Activated CD8-positive, alpha-beta memory T cell treated with anti-CD3 and anti-CD28 coated beads, Interleukin-2, amount 10 ng/mL, durations not matched to agents 7 days and 5 days (primary cell): ENCODE measurements around the gene MED7. TPM values are rescaled to one million over a fixed set of nuclear protein-coding genes. Genes with fewer than 3 reads are reported as not detected.
A peak's percentile ranks its signal among the peaks of the same experiment; 100 is the strongest.

Experiments used
- ATAC-seq: fragments of 150-1000 bp; cut with Tn5 transposase; one replicate; pipeline ENCODE4 v1.10.0; 2021; ENCODE audit warnings: moderate library complexity
- CTCF ChIA-PET: fragments of 350-600 bp; sonication (Branson Sonifier 250); formaldehyde crosslinking; loops from one replicate; lab custom pipeline; 2021; ENCODE audit warnings: antibody characterized with exemption; lab: Charles Lee
- DNase-seq: peaks from one replicate; pipeline ENCODE4 v3.0.0-alpha.2; 2020
- H3K27ac Mint-ChIP-seq: one replicate; pipeline ENCODE4 v1.8.0; 2021; ENCODE audit warnings: mild to moderate bottlenecking, mixed read lengths
- H3K27me3 Mint-ChIP-seq: one replicate; pipeline ENCODE4 v1.8.0; 2021; ENCODE audit warnings: mixed read lengths
- H3K36me3 Mint-ChIP-seq: one replicate; pipeline ENCODE4 v1.8.0; 2021; ENCODE audit warnings: mild to moderate bottlenecking, mixed read lengths
- H3K4me1 Mint-ChIP-seq: one replicate; pipeline ENCODE4 v1.8.0; 2021; ENCODE audit warnings: mixed read lengths
- H3K4me3 Mint-ChIP-seq: one replicate; pipeline ENCODE4 v1.8.0; 2021; ENCODE audit warnings: mild to moderate bottlenecking, moderate library complexity, mixed read lengths
- H3K9me3 Mint-ChIP-seq: one replicate; pipeline ENCODE4 v1.8.0; 2022; ENCODE audit warnings: low read depth, mixed read lengths
- total RNA-seq, 2 experiments: library from RNA; stranded (reverse); gene quantifications; one replicate each; pipeline ENCODE4 v1.2.3, GENCODE V29; 2021

The MED7 gene
- total RNA-seq, 2 experiments from 2014 or later: 15.8 to 17.0 TPM

- Mint-ChIP-seq H3K27me3 (no peaks in the 10 kb centered on the region), H3K4me3 (no peak overlapping the region), H3K36me3 (peaks cover 5% of the 10 kb centered on the region), H3K4me1 (peaks cover 43% of the 10 kb centered on the region), H3K27ac (peak overlapping the region; percentile 10), H3K9me3 (no peaks in the 10 kb centered on the region)
- DNase-seq (no peak), ATAC-seq (no peak)
- CTCF ChIA-PET: interaction anchor here (0.6 to 4.8 kb wide), 8 partner anchors 8 to 110 kb away, joined by 3 to 18 read pairs (median 4); no protein-coding TSS in a partner anchor
These were observed 27.2 kb downstream of the MED7 start for GRCh38 chr5:157115502-157115901.

GRCh38 chr5:157115012-157115411, 27.7 kb downstream of the MED7 start:
- Mint-ChIP-seq H3K9me3 (no peaks in the 10 kb centered on the region), H3K36me3 (peaks cover 5% of the 10 kb centered on the region), H3K27ac (peak overlapping the region; percentile 32), H3K27me3 (no peaks in the 10 kb centered on the region), H3K4me1 (peaks cover 47% of the 10 kb centered on the region), H3K4me3 (no peak overlapping the region)
- ATAC-seq: no peak
- DNase-seq: no peak
- CTCF ChIA-PET: interaction anchor here (0.9 to 4.8 kb wide), 4 partner anchors 17 to 110 kb away, joined by 3 to 18 read pairs (median 4); no protein-coding TSS in a partner anchor

- CTCF ChIA-PET: interaction anchor here (4.8 kb wide), 1 partner anchor 19 kb away, joined by 18 read pairs; no protein-coding TSS in a partner anchor
- H3K36me3 Mint-ChIP-seq: peaks cover 12% of the 10 kb centered on the region
- H3K9me3 Mint-ChIP-seq: no peaks in the 10 kb centered on the region
- no peaks in the 10 kb centered on the region for H3K27me3 Mint-ChIP-seq
- peak overlapping the region; percentile 65 for H3K27ac Mint-ChIP-seq
- ATAC-seq (no peak), DNase-seq (peak; percentile 60)
- no peak overlapping the region for H3K4me3 Mint-ChIP-seq
- H3K4me1 Mint-ChIP-seq: peaks cover 62% of the 10 kb centered on the region
These were observed 29.7 kb downstream of the MED7 start for GRCh38 chr5:157113002-157113401.

- Mint-ChIP-seq H3K9me3 (no peaks in the 10 kb centered on the region), H3K4me3 (peak overlapping the region; percentile 88), H3K27me3 (no peaks in the 10 kb centered on the region), H3K4me1 (peaks cover 68% of the 10 kb centered on the region), H3K27ac (peak overlapping the region; percentile 96), H3K36me3 (peaks cover 38% of the 10 kb centered on the region)
- DNase-seq (peak; percentile 70), ATAC-seq (peak; percentile 62)
- CTCF ChIA-PET: interaction anchor here (0.7 to 2.1 kb wide), 5 partner anchors 22 to 84 kb away, joined by 3 to 13 read pairs (median 4); no protein-coding TSS in a partner anchor
These were observed 32.9 kb downstream of the MED7 start for GRCh38 chr5:157109744-157110143.

GRCh38 chr5:157108976-157109375, 33.7 kb downstream of the MED7 start, which contains the start of gene HAVCR2:
HAVCR2 (minus strand) TSS chr5:157109044; CDS start chr5:157108983, 61 bp downstream.
- peaks cover 42% of the 10 kb centered on the region for H3K36me3 Mint-ChIP-seq
- H3K4me1 Mint-ChIP-seq: peaks cover 70% of the 10 kb centered on the region
- CTCF ChIA-PET: interaction anchor here (0.8 to 2.1 kb wide), 6 partner anchors 23 to 154 kb away, joined by 3 to 13 read pairs (median 5); partner anchors contain the start of gene MED7
- H3K9me3 Mint-ChIP-seq: no peaks in the 10 kb centered on the region
- ATAC-seq (peak; percentile 91), DNase-seq (peak; percentile 85)
- peak within 1 kb of the TSS; percentile 88 for H3K4me3 Mint-ChIP-seq
- peak within 1 kb of the TSS; percentile 96 for H3K27ac Mint-ChIP-seq
- H3K27me3 Mint-ChIP-seq: no peaks in the 10 kb centered on the region

- Mint-ChIP-seq H3K4me3 (peak overlapping the region; percentile 88), H3K27ac (peak overlapping the region; percentile 96), H3K9me3 (no peaks in the 10 kb centered on the region), H3K4me1 (peaks cover 61% of the 10 kb centered on the region), H3K36me3 (peaks cover 54% of the 10 kb centered on the region), H3K27me3 (no peaks in the 10 kb centered on the region)
- DNase-seq (no peak), ATAC-seq (no peak)
- CTCF ChIA-PET: interaction anchor here (1.2 to 2.1 kb wide), 5 partner anchors 9 to 83 kb away, joined by 3 to 6 read pairs (median 4); no protein-coding TSS in a partner anchor
These were observed 35.2 kb downstream of the MED7 start for GRCh38 chr5:157107508-157107907.

GRCh38 chr5:157106630-157107461, 35.8 kb downstream of the MED7 start:
- Mint-ChIP-seq H3K27ac (peak overlapping the region; percentile 96), H3K36me3 (peaks cover 60% of the 10 kb centered on the region), H3K4me3 (peak overlapping the region; percentile 88), H3K9me3 (no peaks in the 10 kb centered on the region), H3K27me3 (no peaks in the 10 kb centered on the region), H3K4me1 (peaks cover 61% of the 10 kb centered on the region)
- peak; percentile 13 for ATAC-seq
- peak; percentile 70 for DNase-seq
- CTCF ChIA-PET: interaction anchor here (1.2 to 1.6 kb wide), 4 partner anchors 9 to 82 kb away, joined by 3 to 4 read pairs (median 3); no protein-coding TSS in a partner anchor

GRCh38 chr5:157100140-157100679, 42.5 kb downstream of the MED7 start:
- peaks cover 66% of the 10 kb centered on the region for H3K36me3 Mint-ChIP-seq
- peaks cover 31% of the 10 kb centered on the region for H3K4me1 Mint-ChIP-seq
- H3K27me3 Mint-ChIP-seq: no peaks in the 10 kb centered on the region
- DNase-seq (no peak), ATAC-seq (peak; percentile 78)
- CTCF ChIA-PET: interaction anchor here (0.6 kb wide), 1 partner anchor 25 kb away, joined by 3 read pairs; no protein-coding TSS in a partner anchor
- peak overlapping the region; percentile 56 for H3K27ac Mint-ChIP-seq
- no peak overlapping the region for H3K4me3 Mint-ChIP-seq
- no peaks in the 10 kb centered on the region for H3K9me3 Mint-ChIP-seq

GRCh38 chr5:157088342-157088990, 54.2 kb downstream of the MED7 start:
- Mint-ChIP-seq H3K4me1 (no peaks in the 10 kb centered on the region), H3K27ac (no peak overlapping the region), H3K9me3 (no peaks in the 10 kb centered on the region), H3K27me3 (no peaks in the 10 kb centered on the region), H3K36me3 (peaks cover 71% of the 10 kb centered on the region), H3K4me3 (no peak overlapping the region)
- CTCF ChIA-PET: no interaction called here
- DNase-seq (no peak), ATAC-seq (no peak)

Other genes with a start within 250 kb of the MED7 start
- 10 to 100 TPM in 1 of 2 experiments, 1 to 10 TPM in 1; 4.6 to 10.2 TPM for gene TIMD4, start 179.6 kb downstream of the MED7 start, total RNA-seq
- 1 to 10 TPM; 2.2 to 2.7 TPM for gene HAVCR1, start 83.7 kb downstream of the MED7 start, total RNA-seq
- 100 to 1,000 TPM in 1 of 2 experiments, 10 to 100 TPM in 1; 51.9 to 108 TPM for gene HAVCR2, start 33.8 kb downstream of the MED7 start, total RNA-seq
- gene GARIN3, start 23.4 kb upstream of the MED7 start, total RNA-seq: under 1 TPM in 1 of 2 experiments, not detected in 1; 0.09 TPM
- 100 to 1,000 TPM; 209 to 215 TPM for gene ITK, start 38.0 kb upstream of the MED7 start, total RNA-seq
- gene CYFIP2, start 123.3 kb upstream of the MED7 start, total RNA-seq: 100 to 1,000 TPM; 382 to 438 TPM